Activated gamma-delta T cell (primary cell): Measurements from ENCODE around the gene RPL4.
A peak's percentile ranks its signal among the peaks of the same experiment; 100 is the strongest.
"Not testable (repeated sequence)": the region's sequence is repeated elsewhere in the genome, so short reads cannot be mapped to it uniquely, and the experiment has no call there.

Experiments used
- DNase-seq: peaks from one replicate; lab custom pipeline; 2025; lab: John Stamatoyannopoulos, UW
- total RNA-seq, 2 donors: gene quantifications; one replicate each; lab custom pipeline; 2026; lab: John Stamatoyannopoulos, UW

RPL4 gene
- 1,670 to 1,844 reads per million in 2 donors for total RNA-seq

- peak; percentile 68 for DNase-seq
Measured at GRCh38 chr15:66504563-66505429, at the start of gene RPL4, which contains the start of gene ZWILCH. TSS of gene RPL4 (minus strand) at chr15:66504855. CDS start at chr15:66504790, 65 bp downstream. TSS of gene ZWILCH (plus strand) at chr15:66505326. CDS start at chr15:66505339, 13 bp downstream.

GRCh38 chr15:66545255-66545654, 40.6 kb upstream of the RPL4 start:
- no peak for DNase-seq

- DNase-seq = no peak
Measured at GRCh38 chr15:66542896-66543295, 38.2 kb upstream of the RPL4 start.

- no peak for DNase-seq
Measured at GRCh38 chr15:66535056-66535455, 30.4 kb upstream of the RPL4 start.

- DNase-seq = no peak
Measured at GRCh38 chr15:66524838-66525237, 20.2 kb upstream of the RPL4 start.

- DNase-seq = no peak
Measured at GRCh38 chr15:66523926-66524325, 19.3 kb upstream of the RPL4 start.

GRCh38 chr15:66515901-66516322, 11.3 kb upstream of the RPL4 start:
- no peak for DNase-seq

- DNase-seq = no peak
Measured at GRCh38 chr15:66514586-66514985, 9.9 kb upstream of the RPL4 start.

GRCh38 chr15:66508293-66508883, 3.7 kb upstream of the RPL4 start:
- no peak for DNase-seq

GRCh38 chr15:66505818-66506217, 1.2 kb upstream of the RPL4 start:
- DNase-seq = no peak

GRCh38 chr15:66505430-66505811, 766 bp upstream of the RPL4 start:
- no peak for DNase-seq

GRCh38 chr15:66503780-66504562, 684 bp downstream of the RPL4 start:
- DNase-seq = no peak

GRCh38 chr15:66503041-66503648, 1.5 kb downstream of the RPL4 start:
- not testable (repeated sequence) for DNase-seq

GRCh38 chr15:66502491-66502890, 2.2 kb downstream of the RPL4 start:
- DNase-seq = no peak

- not testable (repeated sequence) for DNase-seq
Measured at GRCh38 chr15:66500346-66500745, 4.3 kb downstream of the RPL4 start.

- no peak for DNase-seq
Measured at GRCh38 chr15:66498501-66499386, 5.9 kb downstream of the RPL4 start.

- DNase-seq = peak; percentile 97
Measured at GRCh38 chr15:66497502-66498455, 6.9 kb downstream of the RPL4 start, which contains the start of gene SNAPC5. TSS of gene SNAPC5 (minus strand) at chr15:66497762. CDS start at chr15:66497731, 31 bp downstream.

- DNase-seq = no peak
Measured at GRCh38 chr15:66496951-66497501, 7.6 kb downstream of the RPL4 start.

- no peak for DNase-seq
Measured at GRCh38 chr15:66494262-66494661, 10.4 kb downstream of the RPL4 start.
